DMS 273 (cell line): ENCODE results near the gene CLEC2A.
"Not testable (repeated sequence)": the region's sequence is repeated elsewhere in the genome, so short reads cannot be mapped to it uniquely, and the experiment has no call there.

Experiments used
- DNase-seq: peaks from one replicate; lab custom pipeline; 2025; ENCODE audit not compliant: unreplicated experiment; lab: John Stamatoyannopoulos, UW

The CLEC2A gene, protein sequence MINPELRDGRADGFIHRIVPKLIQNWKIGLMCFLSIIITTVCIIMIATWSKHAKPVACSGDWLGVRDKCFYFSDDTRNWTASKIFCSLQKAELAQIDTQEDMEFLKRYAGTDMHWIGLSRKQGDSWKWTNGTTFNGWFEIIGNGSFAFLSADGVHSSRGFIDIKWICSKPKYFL

DNA sequence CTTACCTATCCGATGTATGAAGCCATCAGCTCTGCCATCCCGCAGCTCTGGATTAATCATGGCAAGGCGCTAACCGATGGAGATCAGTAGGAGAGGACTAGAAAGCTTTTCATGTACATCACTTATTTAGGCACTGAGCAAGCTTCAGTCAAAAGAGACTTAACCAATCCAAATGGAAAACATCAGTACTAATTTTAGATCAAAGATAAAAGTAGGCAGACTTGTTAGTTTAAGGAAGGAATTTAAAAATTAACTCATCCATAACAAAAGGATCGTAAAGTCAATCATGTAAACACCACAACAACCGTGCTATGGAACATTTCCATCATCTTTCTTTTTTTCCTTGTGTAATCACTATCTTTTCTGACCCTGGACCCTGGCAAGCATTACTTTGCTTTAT, at the start of gene CLEC2A:
CLEC2A (minus strand) TSS at position 101 of the 400 bp plus-strand sequence; CDS start at position 60, 41 bp downstream.
- no peak for DNase-seq

DNA sequence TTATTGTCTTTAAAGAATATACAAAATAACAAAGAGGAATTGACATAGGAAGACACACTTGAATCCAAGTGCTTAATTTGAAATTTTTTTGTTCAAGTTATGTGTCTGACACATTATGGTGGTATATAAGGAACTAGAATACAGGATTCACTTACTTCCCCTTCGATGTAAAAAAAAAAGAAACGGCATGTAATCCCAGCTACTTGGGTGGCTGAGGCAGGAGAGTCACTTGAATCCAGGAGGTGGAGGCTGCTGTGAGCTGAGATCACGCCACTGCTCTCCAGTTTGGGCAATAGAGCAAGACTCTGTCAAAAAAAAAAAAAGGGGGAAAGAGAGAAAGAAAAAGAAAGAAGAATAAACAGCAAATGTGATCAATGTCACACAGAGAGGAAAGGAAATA, 48.0 kb upstream of the CLEC2A start:
- no peak for DNase-seq

DNA sequence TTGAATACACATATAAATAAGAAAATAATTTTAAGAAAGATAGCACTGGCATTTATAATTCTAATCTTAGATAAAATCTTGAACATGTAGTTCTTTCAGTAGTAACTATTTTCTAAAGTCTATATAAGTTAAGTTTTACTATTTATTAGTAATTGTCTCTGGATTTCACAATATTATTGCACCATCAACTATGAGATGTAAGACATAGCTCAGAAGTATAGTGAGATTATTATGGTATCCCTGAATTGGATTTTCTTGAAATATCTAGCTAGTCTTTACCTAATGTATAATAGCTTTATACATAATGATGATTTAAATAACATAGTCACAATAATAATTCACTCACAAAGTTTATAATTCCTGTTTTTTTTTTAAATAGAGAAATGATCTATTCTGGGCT, 45.7 kb upstream of the CLEC2A start:
- no peak for DNase-seq

DNA sequence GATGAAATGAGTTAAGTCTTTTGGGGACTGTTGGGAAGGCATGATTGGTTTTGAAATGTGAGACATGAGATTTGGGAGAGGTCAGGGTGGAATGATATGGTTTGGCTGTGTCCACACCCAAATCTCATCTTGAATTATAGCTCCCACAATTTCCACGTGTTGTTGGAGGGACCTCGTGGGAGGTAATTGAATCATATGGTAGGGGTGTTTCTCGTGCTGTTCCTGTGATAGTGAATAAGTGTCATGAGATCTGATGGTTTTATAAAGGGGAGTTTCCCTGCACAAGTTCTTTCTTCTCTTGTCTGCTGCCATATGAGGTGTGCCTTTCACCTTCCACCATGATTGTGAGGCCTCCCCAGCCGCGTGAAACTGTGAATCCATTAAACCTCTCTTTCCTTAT, 44.5 kb upstream of the CLEC2A start:
- not testable (repeated sequence) for DNase-seq

GRCh38 chr12:9975614-9976013, 43.4 kb upstream of the CLEC2A start:
- no peak for DNase-seq

GRCh38 chr12:9974731-9975130, 42.6 kb upstream of the CLEC2A start:
- DNase-seq: not testable (repeated sequence)

GRCh38 chr12:9973949-9974348, 41.8 kb upstream of the CLEC2A start:
- no peak for DNase-seq

- no peak for DNase-seq
These were observed 39.0 kb upstream of the CLEC2A start, which contains the start of gene CLEC12A for GRCh38 chr12:9971181-9971580. Gene CLEC12A, plus strand, starts transcription at chr12:9971409. Its CDS starts 188 bp downstream, at chr12:9971597.

- DNase-seq: no peak
These were observed 37.5 kb upstream of the CLEC2A start for GRCh38 chr12:9969673-9970072.

GRCh38 chr12:9961901-9962300, 29.7 kb upstream of the CLEC2A start:
- DNase-seq: no peak

DNA sequence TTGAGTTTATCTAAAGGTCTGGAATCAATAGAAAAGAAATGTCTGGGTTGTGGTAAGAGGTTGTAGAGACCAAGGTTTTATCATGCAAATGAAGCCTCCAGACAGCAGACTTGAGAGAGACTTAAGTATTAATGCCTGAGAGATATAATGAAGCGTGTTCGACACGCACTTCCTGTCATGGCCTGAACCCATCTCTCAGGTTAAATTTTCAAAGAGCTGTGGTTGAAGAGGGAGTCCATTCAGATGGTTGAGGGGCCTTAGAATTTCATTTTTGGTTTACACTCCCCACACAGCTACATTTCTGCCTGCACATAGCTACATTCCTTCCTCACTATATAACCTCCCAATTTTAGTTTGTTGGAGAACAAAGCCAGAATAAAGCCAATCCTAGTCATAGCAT, 28.9 kb upstream of the CLEC2A start:
- DNase-seq: no peak

DNA sequence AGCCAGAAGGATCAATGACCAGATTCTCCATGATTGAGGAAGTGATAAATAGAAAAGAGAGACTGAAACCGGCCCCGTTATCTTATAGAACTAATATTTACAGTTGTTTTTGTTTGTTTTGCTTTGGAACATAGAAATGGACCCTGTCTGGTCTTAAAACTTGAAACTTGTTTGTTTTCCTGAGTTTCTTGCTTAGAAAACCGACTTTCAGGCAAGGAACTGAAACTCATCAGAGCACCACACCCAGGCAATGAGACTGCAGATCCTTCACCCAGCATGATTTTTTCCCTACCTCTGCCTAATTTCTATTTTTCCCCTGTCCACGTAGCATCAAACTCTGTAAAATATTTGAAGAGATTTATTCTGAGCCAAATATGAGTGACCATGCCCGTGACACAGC, 28.4 kb upstream of the CLEC2A start:
- DNase-seq: no peak

- no peak for DNase-seq
These were observed 25.7 kb upstream of the CLEC2A start for GRCh38 chr12:9957834-9958233.

GRCh38 chr12:9952954-9953729, 21.0 kb upstream of the CLEC2A start:
- not testable (repeated sequence) for DNase-seq

- no peak for DNase-seq
These were observed 19.0 kb upstream of the CLEC2A start for GRCh38 chr12:9951026-9951675.

- no peak for DNase-seq
These were observed 16.6 kb upstream of the CLEC2A start for GRCh38 chr12:9948606-9949296.

DNA sequence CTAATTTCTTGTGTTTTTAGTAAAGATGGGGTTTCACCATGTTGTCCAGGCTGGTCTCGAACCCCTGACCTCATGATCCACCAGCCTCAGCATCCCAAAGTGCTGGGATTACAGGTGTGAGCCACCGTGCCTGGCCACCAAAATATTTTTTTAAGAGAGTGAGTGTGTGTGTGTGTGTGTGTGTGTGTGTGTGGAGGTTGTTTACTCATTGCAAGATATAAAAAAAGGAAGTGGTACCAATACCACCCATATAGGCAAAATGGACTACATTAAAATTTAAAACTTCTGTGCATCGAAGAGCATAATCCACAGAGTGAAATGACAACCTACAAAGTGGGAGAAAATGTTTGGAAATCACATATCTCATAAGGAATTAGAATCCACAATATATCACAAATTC, 15.5 kb upstream of the CLEC2A start:
- no peak for DNase-seq

DNA sequence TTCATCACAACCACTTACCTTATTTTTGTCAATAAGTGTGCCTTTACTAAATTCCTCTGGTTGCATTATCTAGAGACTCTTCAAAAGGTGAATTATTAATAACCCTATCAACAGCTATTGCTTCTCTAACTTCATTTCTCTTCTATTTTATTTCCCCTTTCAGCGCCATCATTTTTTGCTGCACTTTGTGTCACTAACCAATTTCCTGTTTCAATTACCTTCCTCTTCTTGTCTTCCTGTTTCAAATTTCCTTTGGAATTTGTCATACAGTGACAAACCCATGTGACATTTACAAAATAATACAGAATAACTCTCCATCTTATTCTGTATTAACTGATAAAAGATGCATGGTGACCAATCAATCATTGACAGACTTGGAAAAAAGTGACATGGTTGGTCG, 12.2 kb upstream of the CLEC2A start:
- DNase-seq: no peak

DNA sequence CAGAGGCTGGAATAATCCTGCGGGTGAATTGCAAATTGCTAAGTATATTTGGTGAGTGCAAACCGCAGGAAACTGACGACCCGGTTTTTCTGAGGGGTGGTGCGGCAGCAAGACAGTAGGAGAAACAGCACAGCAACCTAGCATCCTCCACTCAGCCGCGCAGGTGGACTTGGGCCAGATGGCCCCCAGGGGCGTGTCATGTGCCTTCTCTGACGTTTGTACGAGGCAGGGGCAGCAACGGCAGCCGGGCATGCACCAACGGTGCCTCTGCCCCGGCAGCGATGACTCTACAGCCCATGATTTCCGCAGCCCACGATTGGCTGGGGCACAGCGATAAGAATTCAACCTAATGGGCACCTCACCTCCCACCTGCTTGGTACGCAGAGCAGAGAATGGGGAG, 11.1 kb upstream of the CLEC2A start:
- DNase-seq: no peak

DNA sequence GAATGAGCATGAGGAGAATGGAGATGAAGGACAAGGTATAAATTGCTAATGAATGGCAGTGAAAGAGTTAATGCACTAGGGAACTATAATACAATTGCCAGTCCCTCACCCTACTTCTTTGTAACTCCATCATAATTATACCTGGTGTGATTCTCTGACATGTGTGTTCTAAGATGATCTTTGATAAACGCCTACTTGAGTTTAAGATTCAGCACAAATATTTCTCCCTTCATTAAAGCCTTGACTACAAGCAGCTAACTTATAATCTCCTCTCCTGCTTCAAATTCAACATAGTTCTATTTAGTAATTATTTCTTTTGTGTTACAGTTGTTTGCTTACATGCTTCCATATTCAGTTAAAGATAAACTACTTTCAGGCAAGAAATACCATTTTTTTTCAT, 9.7 kb upstream of the CLEC2A start:
- no peak for DNase-seq

GRCh38 chr12:9940375-9940774, 8.2 kb upstream of the CLEC2A start:
- DNase-seq: no peak

DNA sequence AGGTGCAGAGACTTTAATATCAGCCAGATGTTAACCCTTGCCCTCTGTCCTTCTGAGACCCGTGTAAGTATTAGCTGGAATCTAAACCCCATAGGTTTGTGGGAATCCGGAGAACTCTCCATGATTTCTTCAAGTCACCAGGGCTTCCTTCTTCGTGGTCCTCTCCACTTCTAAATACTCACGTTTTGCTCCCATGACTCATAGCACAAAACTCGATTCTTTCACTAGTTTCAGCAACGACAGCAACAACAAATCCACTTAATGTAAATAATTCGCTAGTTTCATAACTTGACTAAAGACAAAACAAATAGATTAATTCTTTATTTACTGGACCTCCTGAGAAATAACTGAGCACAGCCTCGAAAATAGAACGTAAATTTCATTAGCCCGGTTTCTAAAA, 4.4 kb upstream of the CLEC2A start:
- no peak for DNase-seq
